Measurements from ENCODE around the gene EPAS1.

The EPAS1 gene

DNA sequence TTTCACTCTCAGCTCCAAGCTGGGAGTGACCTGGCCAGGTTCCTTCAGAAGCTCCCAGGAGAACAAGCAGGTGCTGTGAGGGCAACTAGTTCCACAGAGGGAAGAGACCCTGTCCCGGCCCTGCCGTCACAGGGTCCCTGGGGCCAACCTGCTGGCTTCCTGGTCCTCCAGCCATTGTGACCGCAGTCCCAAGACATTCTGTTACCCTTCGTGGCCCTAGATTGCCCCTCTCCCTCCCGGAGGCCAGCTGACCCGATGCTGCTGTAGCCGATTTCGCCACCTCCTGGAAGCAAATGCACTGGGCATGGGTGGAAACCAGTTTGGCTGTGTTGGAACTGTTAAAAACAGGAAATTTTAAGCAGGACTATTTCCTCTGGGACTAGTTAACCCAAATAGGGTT is 55.4 kb downstream of the EPAS1 start:
- H3K9me3 ChIP-seq (ENCODE audit: control insufficient read depth, low read length), result no peaks in the 10 kb centered on the region
- H3K4me3 ChIP-seq (ENCODE audit: low read length), result no peak overlapping the region
- H3K9ac ChIP-seq (ENCODE audit: low read length), result no peak overlapping the region
- H3K36me3 ChIP-seq (ENCODE audit: control insufficient read depth, insufficient read depth, low read length), result peaks cover 13% of the 10 kb centered on the region
- no peaks in the 10 kb centered on the region for H3K4me1 ChIP-seq (ENCODE audit: control insufficient read depth, insufficient read depth, low read length)
- no peaks in the 10 kb centered on the region for H3K27me3 ChIP-seq (ENCODE audit: control insufficient read depth, insufficient read depth, low read length)

DNA sequence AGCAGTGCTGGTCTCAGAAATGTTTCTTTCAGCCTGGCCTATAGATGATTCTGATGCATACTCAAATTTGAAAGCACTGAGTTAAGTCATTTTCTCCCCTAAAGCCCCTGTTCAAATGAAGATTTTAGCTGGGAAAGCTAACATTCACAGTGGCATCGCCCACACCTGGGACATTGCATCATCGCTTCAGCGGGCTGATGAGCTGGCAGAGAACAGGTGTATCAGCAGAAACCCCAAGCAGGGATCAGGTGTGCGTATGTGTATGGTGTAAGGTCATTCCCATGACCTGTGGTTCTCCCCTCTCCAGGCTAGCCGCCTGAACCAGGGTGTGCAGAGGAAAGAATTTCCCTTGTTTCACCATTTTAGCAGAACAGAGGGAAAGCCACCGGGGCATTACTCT is 56.3 kb downstream of the EPAS1 start:
- H3K36me3 ChIP-seq (ENCODE audit: control insufficient read depth, insufficient read depth, low read length), result peaks cover 13% of the 10 kb centered on the region
- no peaks in the 10 kb centered on the region for H3K27me3 ChIP-seq (ENCODE audit: control insufficient read depth, insufficient read depth, low read length)

DNA sequence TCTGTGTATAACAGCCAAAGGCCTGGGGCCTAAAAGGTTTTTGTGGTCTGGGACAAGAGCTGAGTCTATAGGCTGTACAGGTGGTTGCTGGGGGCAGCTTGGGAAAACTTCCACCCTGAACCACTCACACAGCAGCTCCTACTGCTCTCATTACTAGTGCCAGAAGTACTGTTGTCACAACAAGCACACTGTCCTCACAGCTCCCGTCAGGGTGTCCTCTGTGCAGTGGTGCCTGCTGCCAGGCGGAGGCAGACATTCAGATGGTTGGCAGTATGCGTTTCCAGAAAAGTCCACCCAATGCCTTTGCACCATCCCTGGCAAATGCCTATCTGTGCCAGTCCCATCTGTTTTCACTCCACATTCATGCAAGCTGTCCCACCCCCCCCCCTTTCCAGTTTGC is 58.5 kb downstream of the EPAS1 start:
- Histone ChIP-seq H3K9ac (ENCODE audit: low read length) (no peak overlapping the region), H3K9me3 (ENCODE audit: control insufficient read depth, low read length) (no peaks in the 10 kb centered on the region), H3K4me3 (ENCODE audit: low read length) (no peak overlapping the region), H3K36me3 (ENCODE audit: control insufficient read depth, insufficient read depth, low read length) (peaks cover 13% of the 10 kb centered on the region), H3K27me3 (ENCODE audit: control insufficient read depth, insufficient read depth, low read length) (no peaks in the 10 kb centered on the region), H3K4me1 (ENCODE audit: control insufficient read depth, insufficient read depth, low read length) (no peaks in the 10 kb centered on the region)

More for the DNA sequence above, 56.3 kb downstream of the EPAS1 start:
- no peak overlapping the region for H3K4me3 ChIP-seq (ENCODE audit: low read length)
- no peak overlapping the region for H3K9ac ChIP-seq (ENCODE audit: low read length)
- H3K4me1 ChIP-seq (ENCODE audit: control insufficient read depth, insufficient read depth, low read length), result no peaks in the 10 kb centered on the region
- H3K9me3 ChIP-seq (ENCODE audit: control insufficient read depth, low read length), result no peaks in the 10 kb centered on the region

DNA sequence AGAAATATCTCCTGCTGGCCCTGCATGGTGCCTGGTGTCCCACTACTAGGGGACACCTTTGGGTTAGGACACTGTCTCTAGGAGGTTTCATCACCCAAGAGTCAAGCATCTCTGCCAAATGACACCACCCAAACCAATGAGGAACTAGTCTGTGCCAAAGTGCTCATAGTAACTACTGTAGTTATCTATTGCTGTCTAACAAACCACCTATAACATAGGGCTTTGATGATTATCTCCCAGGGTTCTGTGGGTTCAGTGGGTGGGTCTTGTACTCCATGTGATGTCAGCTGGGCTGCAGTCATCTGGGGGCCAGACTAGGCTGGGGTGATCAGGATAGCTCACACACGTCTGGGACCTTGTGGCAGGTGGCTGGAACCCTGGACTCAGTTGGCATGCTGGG is 59.8 kb downstream of the EPAS1 start:
- Histone ChIP-seq H3K9ac (ENCODE audit: low read length) (no peak overlapping the region), H3K27me3 (ENCODE audit: control insufficient read depth, insufficient read depth, low read length) (no peaks in the 10 kb centered on the region), H3K4me1 (ENCODE audit: control insufficient read depth, insufficient read depth, low read length) (no peaks in the 10 kb centered on the region), H3K4me3 (ENCODE audit: low read length) (no peak overlapping the region), H3K9me3 (ENCODE audit: control insufficient read depth, low read length) (no peaks in the 10 kb centered on the region), H3K36me3 (ENCODE audit: control insufficient read depth, insufficient read depth, low read length) (peaks cover 20% of the 10 kb centered on the region)

DNA sequence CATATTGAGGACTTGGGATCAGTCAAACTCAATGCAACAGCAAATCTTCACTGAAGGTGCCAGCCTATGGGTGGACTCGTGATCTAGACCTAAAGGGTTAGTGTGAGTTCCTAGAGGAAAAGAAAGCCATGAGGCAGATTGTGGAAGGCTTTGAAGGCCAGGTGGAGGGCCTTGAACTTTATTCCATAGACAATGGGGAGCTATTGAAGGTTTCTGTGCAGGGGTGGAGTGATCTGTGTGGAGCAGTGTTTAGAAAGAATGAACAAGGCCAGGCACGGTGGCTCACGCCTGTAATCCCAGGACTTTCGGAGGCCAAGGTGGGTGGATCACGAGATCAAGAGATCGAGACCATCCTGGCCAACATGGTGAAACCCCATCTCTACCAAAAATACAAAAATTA is 61.5 kb downstream of the EPAS1 start:
- peaks cover 24% of the 10 kb centered on the region for H3K36me3 ChIP-seq (ENCODE audit: control insufficient read depth, insufficient read depth, low read length)
- H3K9ac ChIP-seq (ENCODE audit: low read length), result no peak overlapping the region
- no peaks in the 10 kb centered on the region for H3K27me3 ChIP-seq (ENCODE audit: control insufficient read depth, insufficient read depth, low read length)
- no peak overlapping the region for H3K4me3 ChIP-seq (ENCODE audit: low read length)
- no peaks in the 10 kb centered on the region for H3K9me3 ChIP-seq (ENCODE audit: control insufficient read depth, low read length)
- H3K4me1 ChIP-seq (ENCODE audit: control insufficient read depth, insufficient read depth, low read length), result no peaks in the 10 kb centered on the region

DNA sequence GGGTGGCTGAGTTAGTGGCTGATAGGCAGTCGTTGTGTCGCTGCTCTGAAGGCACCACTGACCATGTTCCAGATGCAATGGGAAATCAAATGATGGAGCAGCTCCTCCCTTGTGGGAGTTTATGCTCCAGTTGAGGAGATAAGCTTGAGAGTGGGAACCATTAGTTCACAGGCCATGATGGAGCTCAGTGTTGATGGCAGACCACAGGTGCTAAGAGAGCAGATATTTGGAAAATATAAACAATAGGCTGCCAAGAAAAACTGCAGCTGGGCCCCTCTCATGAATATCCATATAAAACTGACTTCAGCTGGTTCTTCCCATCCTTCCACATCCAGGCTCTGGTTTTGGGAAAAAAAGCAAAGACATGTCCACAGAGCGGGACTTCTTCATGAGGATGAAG is 63.1 kb downstream of the EPAS1 start:
- Histone ChIP-seq H3K9ac (ENCODE audit: low read length) (no peak overlapping the region), H3K4me3 (ENCODE audit: low read length) (no peak overlapping the region), H3K36me3 (ENCODE audit: control insufficient read depth, insufficient read depth, low read length) (peaks cover 24% of the 10 kb centered on the region), H3K27me3 (ENCODE audit: control insufficient read depth, insufficient read depth, low read length) (no peaks in the 10 kb centered on the region), H3K9me3 (ENCODE audit: control insufficient read depth, low read length) (no peaks in the 10 kb centered on the region), H3K4me1 (ENCODE audit: control insufficient read depth, insufficient read depth, low read length) (no peaks in the 10 kb centered on the region)

DNA sequence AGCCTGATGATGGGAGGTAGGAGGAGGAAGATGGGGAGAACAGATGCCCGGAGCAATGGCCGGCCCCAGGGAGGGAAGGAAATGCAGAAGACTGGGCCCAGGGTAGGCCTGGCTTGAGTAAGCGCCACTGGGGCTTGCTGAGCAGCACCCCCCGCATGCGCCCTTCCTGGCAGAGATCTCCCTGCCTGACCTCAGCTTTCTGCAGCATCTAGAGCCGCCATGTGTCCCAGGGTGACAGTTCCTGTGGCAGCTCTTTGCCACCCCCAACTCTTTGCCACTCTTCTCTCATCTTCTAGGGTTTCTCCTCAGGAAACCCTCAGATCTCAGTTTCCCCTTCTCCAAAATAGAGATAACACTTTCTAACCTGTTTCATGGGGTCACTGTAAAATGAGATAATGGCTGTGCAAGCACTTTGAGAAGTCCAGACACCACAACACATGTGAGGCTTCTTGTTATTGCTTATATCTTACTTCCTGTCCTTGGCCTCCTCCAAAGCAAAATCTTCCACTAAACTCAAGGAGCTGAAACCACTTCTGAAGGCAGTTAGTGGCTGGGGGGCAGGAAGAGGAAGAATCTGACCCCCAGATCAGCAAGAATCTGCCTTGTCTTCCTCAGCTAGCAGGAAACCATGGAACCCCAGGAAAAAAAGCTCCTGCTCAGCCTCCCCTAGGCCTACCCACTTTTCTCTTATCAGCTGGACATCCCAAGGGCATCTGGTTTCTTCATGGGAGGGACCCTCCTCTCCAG is 64.9 kb downstream of the EPAS1 start:
- no peaks in the 10 kb centered on the region for H3K27me3 ChIP-seq (ENCODE audit: control insufficient read depth, insufficient read depth, low read length)
- H3K9me3 ChIP-seq (ENCODE audit: control insufficient read depth, low read length), result no peaks in the 10 kb centered on the region
- H3K9ac ChIP-seq (ENCODE audit: low read length), result no peak overlapping the region
- H3K36me3 ChIP-seq (ENCODE audit: control insufficient read depth, insufficient read depth, low read length), result peaks cover 16% of the 10 kb centered on the region
- H3K4me3 ChIP-seq (ENCODE audit: low read length), result no peak overlapping the region
- no peaks in the 10 kb centered on the region for H3K4me1 ChIP-seq (ENCODE audit: control insufficient read depth, insufficient read depth, low read length)

DNA sequence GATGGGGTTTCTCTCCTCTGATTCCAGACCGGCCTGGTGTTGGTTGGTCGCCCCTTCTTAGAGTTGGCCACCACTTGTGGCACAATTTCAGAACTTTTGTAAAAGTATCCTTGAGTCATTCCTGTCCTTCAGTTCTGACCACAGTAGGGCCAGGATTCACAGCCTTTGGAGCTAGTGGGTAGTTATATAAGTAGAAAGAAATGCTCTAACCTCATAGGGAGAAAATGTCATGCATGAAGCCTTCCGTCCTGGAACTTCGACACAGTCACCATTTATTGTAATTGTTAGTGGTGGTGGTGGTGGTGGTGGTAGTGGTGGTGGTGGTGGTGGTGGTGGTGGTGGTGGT is 65.4 kb downstream of the EPAS1 start:
- H3K4me1 ChIP-seq (ENCODE audit: control insufficient read depth, insufficient read depth, low read length), result no peaks in the 10 kb centered on the region
- no peaks in the 10 kb centered on the region for H3K9me3 ChIP-seq (ENCODE audit: control insufficient read depth, low read length)
- H3K4me3 ChIP-seq (ENCODE audit: low read length), result no peak overlapping the region
- no peaks in the 10 kb centered on the region for H3K27me3 ChIP-seq (ENCODE audit: control insufficient read depth, insufficient read depth, low read length)
- H3K9ac ChIP-seq (ENCODE audit: low read length), result no peak overlapping the region
- peaks cover 12% of the 10 kb centered on the region for H3K36me3 ChIP-seq (ENCODE audit: control insufficient read depth, insufficient read depth, low read length)

DNA sequence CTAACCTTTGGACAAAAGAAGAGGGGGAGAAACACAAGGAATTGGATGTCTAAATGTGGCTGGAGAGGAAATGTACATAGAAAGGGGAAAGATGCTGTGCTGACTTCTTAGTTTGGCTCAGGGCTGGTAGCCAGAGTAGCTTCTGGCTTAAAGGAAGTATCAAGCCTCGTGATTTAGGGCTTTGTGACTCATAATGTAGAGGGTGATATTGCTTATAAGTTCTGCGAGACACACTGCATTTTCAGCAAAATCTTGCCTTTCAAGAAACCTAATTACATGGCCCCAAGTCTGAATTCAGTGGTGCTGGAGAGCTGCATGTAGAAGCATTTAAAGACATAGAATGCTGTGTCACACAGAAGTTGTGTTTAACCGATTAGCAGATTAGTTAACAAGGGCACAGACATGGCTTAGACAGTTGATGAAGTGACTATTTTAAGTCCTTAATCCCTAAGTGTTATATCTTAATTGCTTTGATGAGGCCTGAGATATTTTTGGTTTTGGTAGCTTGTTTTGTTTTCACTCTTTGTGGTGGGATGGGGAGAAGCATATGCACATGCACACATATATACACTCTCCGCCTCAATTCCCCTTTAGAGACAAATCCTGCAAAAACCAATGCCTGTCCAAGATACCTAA is 66.4 kb downstream of the EPAS1 start:
- Histone ChIP-seq H3K36me3 (ENCODE audit: control insufficient read depth, insufficient read depth, low read length) (peaks cover 12% of the 10 kb centered on the region), H3K4me1 (ENCODE audit: control insufficient read depth, insufficient read depth, low read length) (no peaks in the 10 kb centered on the region), H3K4me3 (ENCODE audit: low read length) (no peak overlapping the region), H3K9me3 (ENCODE audit: control insufficient read depth, low read length) (no peaks in the 10 kb centered on the region), H3K27me3 (ENCODE audit: control insufficient read depth, insufficient read depth, low read length) (no peaks in the 10 kb centered on the region), H3K9ac (ENCODE audit: low read length) (no peak overlapping the region)

DNA sequence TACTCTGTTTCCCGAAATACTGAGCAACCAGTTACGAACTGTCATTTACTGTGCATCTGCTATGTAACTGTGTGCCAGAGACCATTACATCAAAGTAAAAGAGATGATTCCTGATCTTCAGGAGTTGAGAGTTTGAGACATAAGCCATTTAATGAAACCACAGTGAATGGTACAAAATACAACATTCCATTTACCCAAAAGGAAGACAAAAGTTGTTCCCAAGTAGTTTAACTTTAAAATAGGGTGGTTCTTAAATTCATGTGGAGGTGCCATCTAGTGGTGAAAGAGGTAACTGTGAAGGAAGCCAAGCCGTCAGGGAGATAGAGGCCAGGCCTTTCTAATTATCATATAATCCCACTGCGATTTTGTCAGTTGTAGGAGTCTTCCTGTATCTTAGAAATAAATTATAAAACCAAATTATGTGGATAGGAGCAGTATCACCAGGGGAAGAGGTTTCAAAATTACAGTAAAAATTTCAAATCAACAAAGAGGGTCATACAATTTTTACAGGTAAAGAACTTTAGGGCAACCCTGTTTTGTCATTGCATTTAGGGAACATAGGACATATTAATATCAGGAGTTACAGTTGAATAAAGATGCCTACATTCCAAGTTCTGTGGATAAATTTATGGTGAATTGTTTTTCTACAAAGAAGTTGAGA is 67.7 kb downstream of the EPAS1 start:
- Histone ChIP-seq H3K4me1 (ENCODE audit: control insufficient read depth, insufficient read depth, low read length) (no peaks in the 10 kb centered on the region), H3K36me3 (ENCODE audit: control insufficient read depth, insufficient read depth, low read length) (peaks cover 14% of the 10 kb centered on the region), H3K9ac (ENCODE audit: low read length) (no peak overlapping the region)

DNA sequence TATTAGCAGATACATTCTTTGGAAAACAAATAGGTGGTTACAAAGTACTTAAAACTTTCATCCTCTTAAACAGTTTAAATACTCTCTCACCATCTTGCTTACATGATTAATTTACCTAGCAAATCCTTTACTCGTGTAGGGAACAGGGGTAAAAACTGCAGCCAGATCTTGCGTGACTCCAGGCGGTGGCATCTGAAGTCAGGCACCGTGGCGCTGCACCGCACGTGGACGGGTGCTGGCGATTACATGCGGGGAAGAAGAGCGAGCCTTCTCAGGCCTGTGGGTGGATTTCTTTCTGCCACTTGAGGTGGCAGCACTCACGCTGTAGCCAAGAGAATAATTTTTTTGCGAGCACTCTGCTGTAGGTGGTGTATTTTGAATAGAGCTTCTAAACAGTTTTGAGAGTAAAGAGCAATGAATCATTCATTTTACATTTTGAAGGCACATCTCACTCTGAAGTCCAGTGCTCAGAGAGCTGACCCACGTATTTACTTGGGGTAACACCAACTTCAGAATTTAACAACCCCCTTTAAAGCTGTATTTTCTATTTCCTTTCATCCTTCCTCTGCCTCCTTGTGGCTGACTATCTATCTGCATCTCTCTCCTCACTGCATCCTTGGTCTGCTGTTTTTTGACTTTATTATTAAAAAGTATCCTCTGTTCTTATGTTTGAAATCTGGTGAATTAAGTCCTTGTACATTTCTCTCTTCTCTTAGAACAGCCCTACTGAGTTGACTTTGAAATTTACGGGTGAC is 68.9 kb downstream of the EPAS1 start:
- no peak overlapping the region for H3K9ac ChIP-seq (ENCODE audit: low read length)
- H3K36me3 ChIP-seq (ENCODE audit: control insufficient read depth, insufficient read depth, low read length), result peaks cover 15% of the 10 kb centered on the region
- no peaks in the 10 kb centered on the region for H3K4me1 ChIP-seq (ENCODE audit: control insufficient read depth, insufficient read depth, low read length)
- H3K9me3 ChIP-seq (ENCODE audit: control insufficient read depth, low read length), result no peaks in the 10 kb centered on the region
- no peaks in the 10 kb centered on the region for H3K27me3 ChIP-seq (ENCODE audit: control insufficient read depth, insufficient read depth, low read length)
- H3K4me3 ChIP-seq (ENCODE audit: low read length), result no peak overlapping the region

More for the DNA sequence above, 67.7 kb downstream of the EPAS1 start:
- Histone ChIP-seq H3K4me3 (ENCODE audit: low read length) (no peak overlapping the region), H3K27me3 (ENCODE audit: control insufficient read depth, insufficient read depth, low read length) (no peaks in the 10 kb centered on the region), H3K9me3 (ENCODE audit: control insufficient read depth, low read length) (no peaks in the 10 kb centered on the region)

DNA sequence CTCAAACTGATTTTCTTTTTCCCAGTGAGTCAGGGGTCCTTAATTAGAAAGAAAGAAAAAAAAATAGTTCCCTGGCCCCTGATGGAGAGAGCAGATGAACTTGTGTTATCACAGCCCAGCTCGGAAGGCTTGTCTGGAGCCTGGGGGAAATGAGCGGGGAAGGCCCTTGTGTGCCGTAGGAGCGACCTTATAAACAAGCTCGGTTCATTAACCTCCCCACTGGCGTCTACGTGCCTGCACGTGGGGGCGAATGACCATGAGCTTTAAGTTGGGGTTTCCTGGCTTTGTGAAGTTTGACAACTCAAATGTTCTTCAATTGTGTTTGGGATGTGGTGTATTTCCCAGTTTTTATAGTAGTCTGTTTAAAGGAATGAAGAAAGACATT is 69.5 kb downstream of the EPAS1 start:
- Histone ChIP-seq H3K9me3 (ENCODE audit: control insufficient read depth, low read length) (no peaks in the 10 kb centered on the region), H3K27me3 (ENCODE audit: control insufficient read depth, insufficient read depth, low read length) (no peaks in the 10 kb centered on the region), H3K36me3 (ENCODE audit: control insufficient read depth, insufficient read depth, low read length) (peaks cover 11% of the 10 kb centered on the region), H3K9ac (ENCODE audit: low read length) (no peak overlapping the region), H3K4me1 (ENCODE audit: control insufficient read depth, insufficient read depth, low read length) (no peaks in the 10 kb centered on the region), H3K4me3 (ENCODE audit: low read length) (no peak overlapping the region)

All from mucosa of stomach (tissue), 1 donor.